ENCODE data around the gene CITED1. TPM values are rescaled to one million over a fixed set of nuclear protein-coding genes. Genes with fewer than 3 reads are reported as not detected.

CITED1 gene
- total and polyA plus RNA-seq, 2 of the 4 experiments (the other 2 are of a cell fraction), result 0.18 to 0.24 TPM

GRCh38 chrX:72265263-72265662, 40.5 kb downstream of the CITED1 start:
- no peak overlapping the region for H4K91ac ChIP-seq (ENCODE audit: insufficient read depth, low read depth, low read length)
- TF ChIP-seq RCOR1 (IDR thresholded peaks at IDR 0.05; ENCODE audit: insufficient replicate concordance, low read length) (no peak), MAZ (IDR thresholded peaks at IDR 0.05; ENCODE audit: borderline replicate concordance, low read depth, low read length) (no peak), POLR2A (IDR thresholded peaks at IDR 0.05; ENCODE audit: low read depth, low read length) (no peak), MXI1 (IDR thresholded peaks at IDR 0.05; ENCODE audit: borderline replicate concordance, low read depth, low read length) (no peak), NFE2L2 (IDR thresholded peaks at IDR 0.05; ENCODE audit: low read depth, low read length) (no peak)
- TF ChIP-seq, protein P1, sequence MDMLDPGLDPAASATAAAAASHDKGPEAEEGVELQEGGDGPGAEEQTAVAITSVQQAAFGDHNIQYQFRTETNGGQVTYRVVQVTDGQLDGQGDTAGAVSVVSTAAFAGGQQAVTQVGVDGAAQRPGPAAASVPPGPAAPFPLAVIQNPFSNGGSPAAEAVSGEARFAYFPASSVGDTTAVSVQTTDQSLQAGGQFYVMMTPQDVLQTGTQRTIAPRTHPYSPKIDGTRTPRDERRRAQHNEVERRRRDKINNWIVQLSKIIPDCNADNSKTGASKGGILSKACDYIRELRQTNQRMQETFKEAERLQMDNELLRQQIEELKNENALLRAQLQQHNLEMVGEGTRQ (IDR thresholded peaks at IDR 0.05; ENCODE audit: low read depth, low read length), result no peak
- TF ChIP-seq, protein P2, sequence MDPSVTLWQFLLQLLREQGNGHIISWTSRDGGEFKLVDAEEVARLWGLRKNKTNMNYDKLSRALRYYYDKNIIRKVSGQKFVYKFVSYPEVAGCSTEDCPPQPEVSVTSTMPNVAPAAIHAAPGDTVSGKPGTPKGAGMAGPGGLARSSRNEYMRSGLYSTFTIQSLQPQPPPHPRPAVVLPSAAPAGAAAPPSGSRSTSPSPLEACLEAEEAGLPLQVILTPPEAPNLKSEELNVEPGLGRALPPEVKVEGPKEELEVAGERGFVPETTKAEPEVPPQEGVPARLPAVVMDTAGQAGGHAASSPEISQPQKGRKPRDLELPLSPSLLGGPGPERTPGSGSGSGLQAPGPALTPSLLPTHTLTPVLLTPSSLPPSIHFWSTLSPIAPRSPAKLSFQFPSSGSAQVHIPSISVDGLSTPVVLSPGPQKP (IDR thresholded peaks at IDR 0.05; ENCODE audit: borderline replicate concordance, low read depth, low read length), result no peak
- TF ChIP-seq, protein P3, sequence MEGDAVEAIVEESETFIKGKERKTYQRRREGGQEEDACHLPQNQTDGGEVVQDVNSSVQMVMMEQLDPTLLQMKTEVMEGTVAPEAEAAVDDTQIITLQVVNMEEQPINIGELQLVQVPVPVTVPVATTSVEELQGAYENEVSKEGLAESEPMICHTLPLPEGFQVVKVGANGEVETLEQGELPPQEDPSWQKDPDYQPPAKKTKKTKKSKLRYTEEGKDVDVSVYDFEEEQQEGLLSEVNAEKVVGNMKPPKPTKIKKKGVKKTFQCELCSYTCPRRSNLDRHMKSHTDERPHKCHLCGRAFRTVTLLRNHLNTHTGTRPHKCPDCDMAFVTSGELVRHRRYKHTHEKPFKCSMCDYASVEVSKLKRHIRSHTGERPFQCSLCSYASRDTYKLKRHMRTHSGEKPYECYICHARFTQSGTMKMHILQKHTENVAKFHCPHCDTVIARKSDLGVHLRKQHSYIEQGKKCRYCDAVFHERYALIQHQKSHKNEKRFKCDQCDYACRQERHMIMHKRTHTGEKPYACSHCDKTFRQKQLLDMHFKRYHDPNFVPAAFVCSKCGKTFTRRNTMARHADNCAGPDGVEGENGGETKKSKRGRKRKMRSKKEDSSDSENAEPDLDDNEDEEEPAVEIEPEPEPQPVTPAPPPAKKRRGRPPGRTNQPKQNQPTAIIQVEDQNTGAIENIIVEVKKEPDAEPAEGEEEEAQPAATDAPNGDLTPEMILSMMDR (conservative IDR thresholded peaks at IDR 0.05; ENCODE audit: low read depth, low read length), result no peak
- H3K9me3 ChIP-seq (ENCODE audit: control insufficient read depth, insufficient read depth, low read length), result no peaks in the 10 kb centered on the region
- WGBS, 2 experiments (ENCODE audit: extremely low coverage in 2 of 2, insufficient read length in 1 of 2), result no CpG with 5 or more reads among the region's 3 CpGs
- H2BK15ac ChIP-seq (ENCODE audit: low read depth, low read length), result no peak overlapping the region
- no peak overlapping the region for H3K4me2 ChIP-seq (ENCODE audit: low read depth, low read length)
- no peak overlapping the region for H3K27ac ChIP-seq (ENCODE audit: insufficient read depth, low read length)
- H2AK5ac ChIP-seq (ENCODE audit: low read depth, low read length), result no peak overlapping the region
- no peak overlapping the region for H3K14ac ChIP-seq (replicated peaks; ENCODE audit: low read depth, low read length)
- peaks cover 4 to 14% of the 10 kb centered on the region in 2 experiments; a peak in 3 of 4 replicates for H3K79me1 ChIP-seq (ENCODE audit: low read depth in 1 of 2, low read length in 2 of 2)
- peaks cover 13% of the 10 kb centered on the region for H3K27me3 ChIP-seq (ENCODE audit: control insufficient read depth, insufficient read depth, low read length)
- no peak overlapping the region for H3K9ac ChIP-seq (ENCODE audit: low read depth, low read length)
- no peak overlapping the region for H2BK120ac ChIP-seq (ENCODE audit: low read depth, low read length)
- no peak overlapping the region for H4K5ac ChIP-seq (ENCODE audit: low read depth, low read length)
- peaks cover 13% of the 10 kb centered on the region for H3K4me1 ChIP-seq (ENCODE audit: control insufficient read depth, insufficient read depth, low read length)
- POLR2A ChIA-PET (ENCODE audit: unreplicated experiment), result no interaction called here
- peaks cover 12% of the 10 kb centered on the region for H3K9me1 ChIP-seq (ENCODE audit: insufficient read depth, low read length)
- H3K36me3 ChIP-seq (ENCODE audit: control insufficient read depth, insufficient read depth, low read length), result peaks cover 11% of the 10 kb centered on the region
- in situ Hi-C loops (cut with MboI; ENCODE audit: low sequenced_read_pairs) (no loop called here), dilution Hi-C loops (cut with HindIII; ENCODE audit: low sequenced_read_pairs, unreplicated experiment) (no loop called here), intact Hi-C loops (cut with micrococcal nuclease) (no loop called here)
- H3K56ac ChIP-seq (ENCODE audit: extremely low read depth, insufficient read depth, low read length), result no peak overlapping the region
- no peak overlapping the region for H3K23ac ChIP-seq (ENCODE audit: low read depth, low read length)
- no peak overlapping the region for H3K18ac ChIP-seq (ENCODE audit: low read depth, low read length)
- BruUV-seq (replicated peaks), result no TSS peak
- no peak overlapping the region for H4K8ac ChIP-seq (ENCODE audit: low read depth in 2 of 2, low read length in 2 of 2)
- no peak overlapping the region for H3K4me3 ChIP-seq (ENCODE audit: insufficient read depth, low read depth, low read length)
- no peak overlapping the region for H3K4ac ChIP-seq (ENCODE audit: low read depth, low read length)
- CTCF ChIA-PET, result no interaction called here
- no peak overlapping the region for H2AK9ac ChIP-seq (replicated peaks; ENCODE audit: low read depth, low read length, poor library complexity)
- H2AFZ ChIP-seq (replicated peaks; ENCODE audit: low read length, poor library complexity), result no peak overlapping the region
- H4K20me1 ChIP-seq (ENCODE audit: insufficient read depth, low read length), result peaks cover 25% of the 10 kb centered on the region
- ATAC-seq (ENCODE audit: low read depth), result no peak
- no peak overlapping the region for H2BK20ac ChIP-seq (ENCODE audit: low read depth, low read length)
- H2BK5ac ChIP-seq (ENCODE audit: low read depth, low read length, poor library complexity, severe bottlenecking), result no peak overlapping the region
- DNase-seq, result no peak
